Testis (tissue), 2 donors: ENCODE data around the gene IL1RAPL1.

Source experiments
- CTCF ChIP-seq, 3 experiments: fragments of 450-650 bp in 2 of 3; fragments of 200-600 bp in 1 of 3; sonication (generic) in 1 of 3; IDR thresholded peaks; one replicate each; pipeline ENCODE4 v1.5.1; 2016 to 2019; ENCODE audit warnings: antibody characterized with exemption in 3 of 3, mild to moderate bottlenecking in 2 of 3, moderate library complexity in 1 of 3
- POLR2A ChIP-seq: fragments of 450-650 bp; IDR thresholded peaks from one replicate; pipeline ENCODE4 v1.6.1; 2017; ENCODE audit warnings: antibody characterized with exemption, mild to moderate bottlenecking, moderate library complexity

DNA sequence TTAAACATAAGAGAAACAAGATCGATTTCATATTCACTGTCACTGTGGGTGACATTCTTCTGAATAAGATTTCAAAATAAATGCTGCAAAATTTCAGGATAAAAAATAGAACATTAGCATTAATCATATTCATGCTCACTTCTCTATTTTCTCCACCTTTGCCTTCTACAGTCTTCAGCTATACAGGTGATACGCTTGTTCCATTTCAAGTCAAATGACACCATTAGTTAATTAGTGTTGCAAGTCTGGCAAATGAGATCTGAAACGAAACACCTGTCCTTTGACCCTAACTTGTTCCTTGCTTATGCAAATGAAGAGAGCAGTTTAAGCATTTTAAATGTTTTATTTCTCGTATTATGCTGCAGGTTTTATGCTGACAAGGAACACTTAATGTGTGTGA lies 960.6 kb downstream of the IL1RAPL1 start:
- TF ChIP-seq CTCF (IDR thresholded peaks at IDR 0.05) = no peak
- no peak for TF ChIP-seq POLR2A
